Hepatocyte (in vitro differentiated cells): ENCODE measurements around the gene CTNND2. TPM values are rescaled to one million over a fixed set of nuclear protein-coding genes. Genes with fewer than 3 reads are reported as not detected.
A peak's percentile ranks its signal among the peaks of the same experiment; 100 is the strongest.
"Not testable (repeated sequence)": the region's sequence is repeated elsewhere in the genome, so short reads cannot be mapped to it uniquely, and the experiment has no call there.

ENCODE experiments used
- DNase-seq: peaks from one replicate; pipeline ENCODE4 v3.0.0-alpha.2; 2016; ENCODE audit warnings: low spot score
- H2AFZ ChIP-seq: fragments of 200-600 bp; sonication (generic); 2 replicates; pipeline ENCODE4 v1.6.0; 2016; ENCODE audit warnings: antibody characterized with exemption, mild to moderate bottlenecking
- H3K27ac ChIP-seq: fragments of 200-600 bp; sonication (generic); 2 replicates; pipeline ENCODE4 v1.5.1; 2016; ENCODE audit warnings: mild to moderate bottlenecking
- H3K27me3 ChIP-seq: fragments of 200-600 bp; sonication (generic); 2 replicates; pipeline ENCODE4 v1.6.1; 2016
- H3K36me3 ChIP-seq: fragments of 200-600 bp; sonication (generic); replicated peaks from 2 replicates; pipeline ENCODE4 v1.5.1; 2016; ENCODE audit warnings: low read depth; ENCODE audit not compliant: insufficient read depth
- H3K4me1 ChIP-seq: fragments of 200-600 bp; sonication (generic); 2 replicates; pipeline ENCODE4 v1.5.1; 2016; ENCODE audit warnings: mild to moderate bottlenecking, moderate library complexity; ENCODE audit not compliant: insufficient read depth
- H3K4me2 ChIP-seq: fragments of 200-600 bp; sonication (generic); 2 replicates; pipeline ENCODE4 v1.6.0; 2016
- H3K4me3 ChIP-seq: fragments of 200-600 bp; sonication (generic); 2 replicates; pipeline ENCODE4 v1.5.1; 2016; ENCODE audit warnings: mild to moderate bottlenecking
- H3K79me2 ChIP-seq: fragments of 200-600 bp; sonication (generic); 2 replicates; pipeline ENCODE4 v1.6.0; 2017; ENCODE audit warnings: mild to moderate bottlenecking
- H3K9me2 ChIP-seq: fragments of 200-600 bp; sonication (generic); replicated peaks from 2 replicates; pipeline ENCODE4 v1.6.0; 2017; ENCODE audit warnings: mild to moderate bottlenecking; ENCODE audit not compliant: insufficient read depth
- H3K9me3 ChIP-seq: fragments of 200-600 bp; sonication (generic); 2 replicates; pipeline ENCODE4 v1.5.1; 2016; ENCODE audit warnings: low read depth, mild to moderate bottlenecking
- H4K20me1 ChIP-seq: fragments of 200-600 bp; sonication (generic); 2 replicates; pipeline ENCODE4 v1.6.0; 2016; ENCODE audit warnings: mild to moderate bottlenecking; ENCODE audit not compliant: insufficient read depth, poor library complexity, severe bottlenecking
- EZH2 ChIP-seq: fragments of 200-600 bp; sonication (generic); IDR thresholded peaks from 2 replicates; pipeline ENCODE4 v1.6.1; 2016; ENCODE audit warnings: antibody characterized with exemption, mild to moderate bottlenecking, borderline replicate concordance
- EZH2phosphoT487 ChIP-seq: fragments of 200-600 bp; sonication (generic); IDR thresholded peaks from one replicate; pipeline ENCODE4 v1.6.1; 2018; ENCODE audit warnings: antibody characterized with exemption, mild to moderate bottlenecking, low read depth, moderate library complexity; ENCODE audit not compliant: unreplicated experiment, severe bottlenecking
- WGBS: methylation state at CpG from one replicate; pipeline ENCODE4 v1.1.6; 2016; ENCODE audit warnings: low lambda C conversion rate; ENCODE audit errors: missing lambda C conversion rate; 5-methylcytosine and 5-hydroxymethylcytosine counted together
- polyA plus RNA-seq: library from polyadenylated mRNA; unstranded; fragments of >200 nt; fragmentation: Nextera tagmentation; extraction: Ambion mirVana; gene quantifications from 2 replicates; pipeline ENCODE4 v1.2.1, GENCODE V29; 2016
- total RNA-seq: library from RNA; depleted of rRNA; stranded (reverse); fragments of >200 nt; gene quantifications from 2 replicates; pipeline ENCODE4 v1.2.3, GENCODE V29; 2014
- TF ChIP-seq, protein P1 (sequence below): fragments of 200-600 bp; sonication (generic); IDR thresholded peaks from 2 replicates; pipeline ENCODE4 v1.5.1; 2016; ENCODE audit warnings: antibody characterized with exemption, mild to moderate bottlenecking; ENCODE audit not compliant: poor library complexity

CTNND2 gene
- total and polyA plus RNA-seq, 2 experiments from 2014 or later, result 27.5 to 30.3 TPM

DNA sequence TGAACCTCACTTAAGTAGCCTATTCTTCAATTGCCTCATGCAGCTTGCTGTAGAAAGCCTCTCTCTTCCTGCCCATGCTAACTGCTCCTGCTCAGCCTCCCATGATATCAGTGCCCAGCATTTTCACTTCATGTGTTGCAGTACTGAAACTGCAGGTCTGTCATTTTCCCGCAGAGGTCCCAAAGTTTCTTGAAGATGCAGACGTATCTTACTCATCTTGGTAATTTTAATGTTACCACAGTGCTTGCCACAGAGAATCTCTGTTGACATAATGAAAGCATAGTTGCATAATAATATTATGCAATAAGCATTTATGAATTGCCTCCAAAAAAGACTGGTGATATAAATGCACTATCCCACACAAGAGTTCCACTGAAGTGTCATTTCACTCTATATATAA is 582.1 kb downstream of the CTNND2 start:
- no peaks in the 10 kb centered on the region for H4K20me1 ChIP-seq
- H3K9me3 ChIP-seq, result no peaks in the 10 kb centered on the region
- no peak overlapping the region for H3K4me3 ChIP-seq
- peaks cover 34% of the 10 kb centered on the region for H3K4me1 ChIP-seq
- WGBS, result 78% methylated on average over 2 of the region's 2 CpGs
- no peak overlapping the region for H3K27ac ChIP-seq
- H3K4me2 ChIP-seq, result no peak overlapping the region
- no peaks in the 10 kb centered on the region for H3K9me2 ChIP-seq
- no peak overlapping the region for H2AFZ ChIP-seq
- peaks cover 13% of the 10 kb centered on the region for H3K79me2 ChIP-seq
- H3K36me3 ChIP-seq, result no peaks in the 10 kb centered on the region
- no peaks in the 10 kb centered on the region for H3K27me3 ChIP-seq
- TF ChIP-seq, protein P1, sequence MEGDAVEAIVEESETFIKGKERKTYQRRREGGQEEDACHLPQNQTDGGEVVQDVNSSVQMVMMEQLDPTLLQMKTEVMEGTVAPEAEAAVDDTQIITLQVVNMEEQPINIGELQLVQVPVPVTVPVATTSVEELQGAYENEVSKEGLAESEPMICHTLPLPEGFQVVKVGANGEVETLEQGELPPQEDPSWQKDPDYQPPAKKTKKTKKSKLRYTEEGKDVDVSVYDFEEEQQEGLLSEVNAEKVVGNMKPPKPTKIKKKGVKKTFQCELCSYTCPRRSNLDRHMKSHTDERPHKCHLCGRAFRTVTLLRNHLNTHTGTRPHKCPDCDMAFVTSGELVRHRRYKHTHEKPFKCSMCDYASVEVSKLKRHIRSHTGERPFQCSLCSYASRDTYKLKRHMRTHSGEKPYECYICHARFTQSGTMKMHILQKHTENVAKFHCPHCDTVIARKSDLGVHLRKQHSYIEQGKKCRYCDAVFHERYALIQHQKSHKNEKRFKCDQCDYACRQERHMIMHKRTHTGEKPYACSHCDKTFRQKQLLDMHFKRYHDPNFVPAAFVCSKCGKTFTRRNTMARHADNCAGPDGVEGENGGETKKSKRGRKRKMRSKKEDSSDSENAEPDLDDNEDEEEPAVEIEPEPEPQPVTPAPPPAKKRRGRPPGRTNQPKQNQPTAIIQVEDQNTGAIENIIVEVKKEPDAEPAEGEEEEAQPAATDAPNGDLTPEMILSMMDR, result no peak
- TF ChIP-seq EZH2 (no peak), EZH2phosphoT487 (no peak)
- no peak for DNase-seq

DNA sequence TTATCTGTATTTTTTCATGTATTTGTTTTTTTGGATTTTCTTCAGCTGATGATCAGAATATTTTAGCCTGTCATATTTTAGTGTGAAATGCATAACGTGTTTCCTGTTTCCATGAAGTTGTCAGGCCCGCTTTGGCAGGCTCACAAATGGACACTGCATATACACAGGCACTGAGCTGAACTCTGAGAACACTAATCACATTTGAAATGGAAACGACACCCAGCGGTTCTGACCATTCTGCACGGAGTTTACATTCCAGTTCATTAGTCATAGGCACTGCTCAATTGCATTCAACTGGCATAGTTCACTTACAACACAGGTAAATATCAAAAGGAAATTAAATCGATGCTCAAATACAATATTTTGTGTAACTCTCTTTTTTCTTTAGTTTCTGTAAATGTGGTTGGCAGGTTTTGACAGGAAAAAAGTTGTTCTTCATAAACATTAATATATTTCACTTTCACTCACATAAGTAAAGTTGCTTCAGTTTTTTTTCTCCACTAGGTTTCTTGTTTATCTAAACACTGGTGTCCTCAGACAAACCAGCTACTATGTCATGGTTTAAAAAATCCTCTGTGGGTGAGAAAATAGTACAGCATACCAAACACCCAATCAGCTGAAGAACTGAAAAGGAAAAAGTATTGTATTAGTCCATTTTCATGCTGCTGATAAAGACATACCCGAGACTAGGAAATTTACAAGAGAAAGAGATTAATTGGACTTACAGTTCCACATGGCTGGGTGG is 584.2 kb downstream of the CTNND2 start:
- Histone ChIP-seq H3K4me3 (no peak overlapping the region), H3K36me3 (no peaks in the 10 kb centered on the region), H3K27ac (no peak overlapping the region), H2AFZ (no peak overlapping the region), H3K9me2 (no peaks in the 10 kb centered on the region), H3K4me2 (no peak overlapping the region), H3K9me3 (no peaks in the 10 kb centered on the region), H3K79me2 (peaks cover 13% of the 10 kb centered on the region), H4K20me1 (no peaks in the 10 kb centered on the region), H3K4me1 (peaks cover 28% of the 10 kb centered on the region), H3K27me3 (no peaks in the 10 kb centered on the region)
- TF ChIP-seq EZH2phosphoT487, result no peak
- TF ChIP-seq, protein P1, result no peak
- no peak for TF ChIP-seq EZH2
- peak; percentile 27 for DNase-seq
- WGBS, result 68% methylated on average over 7 of the region's 7 CpGs

DNA sequence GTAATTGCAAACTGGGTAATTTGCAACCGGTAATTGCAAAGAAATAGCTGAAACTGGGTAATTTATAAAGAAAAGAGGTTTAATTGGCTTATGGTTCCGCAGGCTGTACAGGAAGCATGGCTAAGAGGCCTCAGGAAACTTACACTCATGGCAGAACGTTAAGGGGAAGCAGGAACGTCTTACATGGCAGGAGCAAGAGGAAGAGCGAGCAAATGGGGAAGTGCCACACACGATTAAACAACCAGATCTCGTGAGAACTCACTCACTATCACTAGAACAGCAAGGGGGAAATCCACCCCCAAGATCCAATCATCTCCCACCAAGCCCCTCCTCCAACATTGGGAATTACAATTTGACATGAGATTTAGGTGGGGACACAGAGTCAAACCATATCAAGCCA is 590.6 kb downstream of the CTNND2 start:
- not testable (repeated sequence) for H4K20me1 ChIP-seq, H3K4me1 ChIP-seq, H3K79me2 ChIP-seq, H3K9me2 ChIP-seq, H2AFZ ChIP-seq, H3K27ac ChIP-seq, H3K9me3 ChIP-seq, H3K4me3 ChIP-seq, H3K27me3 ChIP-seq, H3K36me3 ChIP-seq, DNase-seq, H3K4me2 ChIP-seq
- 91% methylated on average over 7 of the region's 7 CpGs for WGBS

DNA sequence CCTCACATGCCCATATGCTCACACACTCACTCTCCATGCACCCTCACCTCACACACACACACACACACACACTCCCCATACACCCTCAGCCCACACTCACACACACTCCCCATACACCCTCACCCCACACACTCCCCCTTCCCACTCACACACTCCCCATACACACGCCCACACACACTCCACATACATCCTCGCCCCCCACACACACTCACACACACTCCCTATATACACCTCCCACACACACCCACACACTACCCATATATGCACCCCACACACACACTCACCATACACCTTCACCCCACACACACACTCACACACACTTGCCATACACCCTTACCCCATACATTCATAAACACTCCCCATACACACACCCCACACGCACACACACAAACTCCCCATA is 592.5 kb downstream of the CTNND2 start:
- H3K4me1 ChIP-seq, result no peaks in the 10 kb centered on the region
- H3K27ac ChIP-seq, result no peak overlapping the region
- no peak for DNase-seq
- WGBS, result 100% methylated on average over 1 of the region's 3 CpGs
- H3K4me3 ChIP-seq, result no peak overlapping the region
- no peak overlapping the region for H3K4me2 ChIP-seq
- no peaks in the 10 kb centered on the region for H3K36me3 ChIP-seq
- H2AFZ ChIP-seq, result no peak overlapping the region
- TF ChIP-seq, protein P1, result no peak
- no peaks in the 10 kb centered on the region for H3K9me3 ChIP-seq
- H3K79me2 ChIP-seq, result no peaks in the 10 kb centered on the region
- no peaks in the 10 kb centered on the region for H3K9me2 ChIP-seq
- H4K20me1 ChIP-seq, result no peaks in the 10 kb centered on the region
- no peaks in the 10 kb centered on the region for H3K27me3 ChIP-seq
